HepG2 (cell line): Measurements from ENCODE around the gene SLC9A8. TPM values are rescaled to one million over a fixed set of nuclear protein-coding genes. Genes with fewer than 3 reads are reported as not detected.

ENCODE experiments used
- AKNA ChIP-seq: sonication (generic); formaldehyde crosslinking; IDR thresholded peaks from 2 replicates; pipeline ENCODE4 v1.4.0; 2020; ENCODE audit warnings: missing genetic modification reagents, borderline replicate concordance
- CBFB ChIP-seq: sonication (generic); formaldehyde crosslinking; IDR thresholded peaks from 2 replicates; pipeline ENCODE4 v1.4.0; 2020; ENCODE audit warnings: missing genetic modification reagents
- DNMT1 ChIP-seq: sonication (generic); formaldehyde crosslinking; IDR thresholded peaks from 2 replicates; pipeline ENCODE4 v1.5.1; 2020; ENCODE audit warnings: mild to moderate bottlenecking, missing genetic modification reagents
- FOSL2 ChIP-seq: sonication (generic); formaldehyde crosslinking; IDR thresholded peaks from 2 replicates; pipeline ENCODE4 v1.4.0; 2020; ENCODE audit warnings: missing genetic modification reagents
- FOXA3 ChIP-seq: IDR thresholded peaks from 2 replicates; pipeline ENCODE4 v1.6.1; 2016; ENCODE audit warnings: missing genetic modification reagents, missing compliant biosample characterization
- KDM6A ChIP-seq: IDR thresholded peaks from 2 replicates; pipeline ENCODE4 v1.6.1; 2016; ENCODE audit warnings: low read depth
- TEAD2 ChIP-seq: sonication (generic); formaldehyde crosslinking; IDR thresholded peaks from 2 replicates; pipeline ENCODE4 v1.9.0; 2021; ENCODE audit warnings: missing genetic modification reagents
- TSC22D2 ChIP-seq: sonication (generic); formaldehyde crosslinking; IDR thresholded peaks from 2 replicates; pipeline ENCODE4 v1.5.1; 2020; ENCODE audit warnings: missing genetic modification reagents, mild to moderate bottlenecking, borderline replicate concordance
- U2AF2 ChIP-seq: fragments of 200-400 bp; formaldehyde crosslinking; IDR thresholded peaks from 2 replicates; pipeline ENCODE4 v1.6.1; 2017; ENCODE audit warnings: low read depth, mild to moderate bottlenecking, low read length
- ZNF142 ChIP-seq: sonication (generic); formaldehyde crosslinking; IDR thresholded peaks from 2 replicates; pipeline ENCODE4 v1.4.0; 2020; ENCODE audit warnings: missing genetic modification reagents
- ZNF329 ChIP-seq: sonication (generic); formaldehyde crosslinking; IDR thresholded peaks from 2 replicates; pipeline ENCODE4 v1.9.0; 2021; ENCODE audit warnings: low read depth, mild to moderate bottlenecking, missing genetic modification reagents
- ZNF557 ChIP-seq: sonication (generic); formaldehyde crosslinking; IDR thresholded peaks from 2 replicates; pipeline ENCODE4 v1.4.0; 2020; ENCODE audit warnings: missing genetic modification reagents
- ZNF670 ChIP-seq: sonication (generic); formaldehyde crosslinking; IDR thresholded peaks from 2 replicates; pipeline ENCODE4 v1.8.0; 2022; ENCODE audit warnings: mild to moderate bottlenecking, missing genetic modification reagents, borderline replicate concordance
- ZNF724P ChIP-seq: sonication (generic); formaldehyde crosslinking; IDR thresholded peaks from 2 replicates; pipeline ENCODE4 v1.8.0; 2022; ENCODE audit warnings: missing genetic modification reagents, borderline replicate concordance
- polyA plus RNA-seq, 8 experiments: library from polyadenylated mRNA; depleted of rRNA in 3 of 8; stranded (reverse) in 7 of 8; unstranded in 1 of 8; fragments of >200 nt; fragmentation: Illumina TruSeq in 4 of 8; extraction: Trizol in 4 of 8; gene quantifications; 2 replicates each; pipeline versions ENCODE4 v1.2.1 to v1.2.3, GENCODE V29; 2011 to 2016; ENCODE audit warnings: low read depth in 4 of 8, missing spikeins in 1 of 8, mixed read lengths in 1 of 8; ENCODE audit not compliant: insufficient read depth in 1 of 8
- total RNA-seq, 5 experiments: library from RNA; depleted of rRNA; stranded (reverse); fragments of >200 nt; fragmentation: Illumina TruSeq; extraction: Trizol; gene quantifications; 2 replicates each; pipeline ENCODE4 v1.2.3, GENCODE V29; 2016; ENCODE audit warnings: low read depth in 1 of 5
- TF ChIP-seq, protein P1 (sequence below): sonication (generic); formaldehyde crosslinking; IDR thresholded peaks from 2 replicates; pipeline ENCODE4 v1.4.0; 2020; ENCODE audit warnings: missing genetic modification reagents, mild to moderate bottlenecking, borderline replicate concordance
- TF ChIP-seq, protein P2 (sequence below): sonication (generic); formaldehyde crosslinking; IDR thresholded peaks from 2 replicates; pipeline ENCODE4 v1.4.0; 2020; ENCODE audit warnings: missing genetic modification reagents, borderline replicate concordance

SLC9A8 gene
- total and polyA plus RNA-seq, 2 of the 13 experiments (the other 11 are each of a cell fraction or from before 2014, with no cell fraction given), result 4.1 to 7.4 TPM

- TF ChIP-seq FOSL2 (CRISPR knock-in tag), result peak; percentile 77
- no peak for TF ChIP-seq ZNF557 (CRISPR knock-in tag)
- TF ChIP-seq, protein P1, sequence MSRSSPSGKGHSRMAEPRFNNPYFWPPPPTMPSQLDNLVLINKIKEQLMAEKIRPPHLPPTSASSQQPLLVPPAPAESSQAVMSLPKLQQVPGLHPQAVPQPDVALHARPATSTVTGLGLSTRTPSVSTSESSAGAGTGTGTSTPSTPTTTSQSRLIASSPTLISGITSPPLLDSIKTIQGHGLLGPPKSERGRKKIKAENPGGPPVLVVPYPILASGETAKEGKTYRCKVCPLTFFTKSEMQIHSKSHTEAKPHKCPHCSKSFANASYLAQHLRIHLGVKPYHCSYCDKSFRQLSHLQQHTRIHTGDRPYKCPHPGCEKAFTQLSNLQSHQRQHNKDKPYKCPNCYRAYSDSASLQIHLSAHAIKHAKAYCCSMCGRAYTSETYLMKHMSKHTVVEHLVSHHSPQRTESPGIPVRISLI (CRISPR knock-in tag), result peak; percentile 68
- TF ChIP-seq TEAD2 (CRISPR knock-in tag), result no peak
- no peak for TF ChIP-seq CBFB (CRISPR knock-in tag)
- no peak for TF ChIP-seq ZNF724P (CRISPR knock-in tag)
- TF ChIP-seq ZNF670, result no peak
- TF ChIP-seq AKNA (CRISPR knock-in tag), result 0 out of 2 replicates have a peak, but pooled peaks have one; percentile 48
- TF ChIP-seq U2AF2, result no peak
- peak; percentile 48; the same call in 1 of the 2 replicates for TF ChIP-seq ZNF142 (CRISPR knock-in tag)
- peak; percentile 42; the same call in 1 of the 2 replicates for TF ChIP-seq FOXA3 (CRISPR knock-in tag)
- no peak for TF ChIP-seq TSC22D2 (CRISPR knock-in tag)
- TF ChIP-seq DNMT1 (CRISPR knock-in tag), result no peak
- TF ChIP-seq KDM6A (CRISPR knock-in tag), result peak; percentile 61
- no peak for TF ChIP-seq ZNF329 (CRISPR knock-in tag)
- TF ChIP-seq, protein P2, sequence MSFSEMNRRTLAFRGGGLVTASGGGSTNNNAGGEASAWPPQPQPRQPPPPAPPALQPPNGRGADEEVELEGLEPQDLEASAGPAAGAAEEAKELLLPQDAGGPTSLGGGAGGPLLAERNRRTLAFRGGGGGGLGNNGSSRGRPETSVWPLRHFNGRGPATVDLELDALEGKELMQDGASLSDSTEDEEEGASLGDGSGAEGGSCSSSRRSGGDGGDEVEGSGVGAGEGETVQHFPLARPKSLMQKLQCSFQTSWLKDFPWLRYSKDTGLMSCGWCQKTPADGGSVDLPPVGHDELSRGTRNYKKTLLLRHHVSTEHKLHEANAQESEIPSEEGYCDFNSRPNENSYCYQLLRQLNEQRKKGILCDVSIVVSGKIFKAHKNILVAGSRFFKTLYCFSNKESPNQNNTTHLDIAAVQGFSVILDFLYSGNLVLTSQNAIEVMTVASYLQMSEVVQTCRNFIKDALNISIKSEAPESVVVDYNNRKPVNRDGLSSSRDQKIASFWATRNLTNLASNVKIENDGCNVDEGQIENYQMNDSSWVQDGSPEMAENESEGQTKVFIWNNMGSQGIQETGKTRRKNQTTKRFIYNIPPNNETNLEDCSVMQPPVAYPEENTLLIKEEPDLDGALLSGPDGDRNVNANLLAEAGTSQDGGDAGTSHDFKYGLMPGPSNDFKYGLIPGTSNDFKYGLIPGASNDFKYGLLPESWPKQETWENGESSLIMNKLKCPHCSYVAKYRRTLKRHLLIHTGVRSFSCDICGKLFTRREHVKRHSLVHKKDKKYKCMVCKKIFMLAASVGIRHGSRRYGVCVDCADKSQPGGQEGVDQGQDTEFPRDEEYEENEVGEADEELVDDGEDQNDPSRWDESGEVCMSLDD (CRISPR knock-in tag), result peak; percentile 77
These were observed 12.9 kb upstream of the SLC9A8 start (continued) for GRCh38 chr20:49799698-49800097.
